HTR-8/SVneo (cell line): ENCODE data around the gene ISG15.
"Not testable (repeated sequence)": the region's sequence is repeated elsewhere in the genome, so short reads cannot be mapped to it uniquely, and the experiment has no call there.

Experiments
- DNase-seq: peaks from one replicate; pipeline ENCODE4 v3.0.0; 2011; ENCODE audit warnings: low spot score, mixed read lengths; ENCODE audit not compliant: insufficient read length
- FAIRE-seq: peaks from 2 replicates; lab custom pipeline; 2011; peaks lifted over from hg19 to GRCh38; lab: Jason Lieb, UNC

The ISG15 gene

DNA sequence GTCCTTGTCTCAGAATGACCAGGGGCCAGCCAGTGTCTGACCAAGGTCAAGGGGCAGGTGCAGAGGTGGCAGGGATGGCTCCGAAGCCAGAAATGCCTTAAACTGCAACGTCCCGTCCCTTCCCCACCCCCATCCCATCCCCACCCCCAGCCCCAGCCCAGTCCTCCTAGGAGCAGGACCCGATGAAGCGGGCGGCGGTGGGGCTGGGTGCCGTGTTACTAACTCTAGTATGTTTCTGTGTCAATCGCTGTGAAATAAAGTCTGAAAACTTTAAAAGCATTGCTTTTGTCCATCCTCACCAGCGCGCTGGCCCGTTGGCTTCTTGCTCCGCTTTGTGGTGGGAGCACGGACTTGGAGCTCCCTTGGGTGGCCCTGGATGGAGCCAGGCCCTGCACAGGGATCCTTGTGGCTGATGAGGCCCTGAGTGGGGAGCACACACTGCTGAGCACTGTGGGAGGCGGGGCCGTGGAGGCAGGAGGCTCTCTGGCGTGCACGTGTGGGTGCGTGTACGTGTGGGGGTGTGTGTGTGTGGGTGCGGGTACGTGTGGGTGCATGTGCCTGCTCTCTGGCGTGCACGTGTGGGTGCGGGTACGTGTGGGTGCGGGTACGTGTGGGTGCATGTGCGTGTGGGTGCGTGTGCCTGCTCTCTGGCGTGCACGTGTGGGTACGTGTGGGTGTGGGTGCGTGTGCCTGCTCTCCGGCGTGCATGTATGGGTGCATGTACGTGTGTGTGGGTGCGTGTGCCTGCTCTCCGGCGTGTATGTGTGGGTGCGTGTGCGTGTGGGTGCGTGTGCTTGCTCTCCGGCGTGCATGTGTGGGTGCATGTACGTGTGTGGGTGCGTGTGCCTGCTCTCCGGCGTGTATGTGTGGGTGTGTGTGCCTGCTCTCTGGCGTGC is 42.8 kb downstream of the ISG15 start:
- DNase-seq (no peak), FAIRE-seq (peak; percentile 42)

DNA sequence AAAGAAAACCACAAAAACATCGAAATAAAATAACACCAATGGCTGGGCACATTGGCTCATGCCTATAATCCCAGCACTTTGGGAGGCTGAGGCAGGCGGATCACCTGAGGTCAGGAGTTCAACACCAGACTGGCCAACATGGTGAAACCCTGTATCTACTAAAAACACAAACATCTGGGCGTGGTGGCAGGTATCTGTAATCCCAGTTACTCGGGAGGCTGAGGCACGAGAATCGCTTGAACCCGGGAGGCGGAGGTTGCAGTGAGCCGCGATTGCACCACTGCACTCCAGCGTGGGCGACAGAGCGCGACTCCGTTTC is 44.4 kb downstream of the ISG15 start:
- not testable (repeated sequence) for FAIRE-seq, DNase-seq

DNA sequence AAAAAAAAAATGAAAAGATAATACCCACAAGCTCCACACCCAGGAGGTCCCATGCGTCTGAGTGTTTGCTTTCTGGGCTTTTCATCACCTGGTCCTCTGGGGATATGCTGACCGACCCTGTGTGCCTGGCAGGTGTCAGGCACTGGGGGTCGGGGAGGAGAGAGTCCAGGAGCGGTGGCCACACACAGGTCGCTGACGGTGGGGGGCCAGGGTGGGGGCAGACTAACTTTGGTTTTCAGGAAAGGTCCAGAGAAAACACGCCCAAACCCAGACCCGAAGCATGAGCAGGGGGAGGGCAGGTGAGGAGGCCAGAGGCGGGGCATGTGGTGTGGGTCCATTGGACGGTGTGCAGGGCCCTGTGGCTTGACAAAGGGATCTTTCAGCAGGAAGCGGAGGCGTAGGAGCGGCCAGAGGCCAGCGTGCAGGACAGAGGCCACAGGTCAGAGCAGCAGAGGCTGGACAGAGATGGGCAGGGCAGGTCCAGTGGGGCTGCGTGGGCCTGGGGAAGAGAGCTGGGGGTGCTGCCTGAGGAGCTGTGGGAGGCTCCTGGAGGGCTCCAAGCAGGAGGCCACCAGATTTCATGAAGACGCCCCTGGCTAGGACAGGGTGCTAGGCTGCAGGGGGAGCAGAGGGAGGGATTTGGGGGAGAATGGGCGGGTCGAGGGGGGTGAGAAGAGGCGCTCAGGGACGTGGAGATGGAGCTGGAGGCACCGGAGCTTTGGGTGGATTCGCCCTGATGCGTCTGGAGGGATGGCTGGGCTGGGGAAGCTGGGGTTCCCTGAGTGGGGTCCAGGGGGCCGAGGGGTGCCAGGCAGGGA is 45.0 kb downstream of the ISG15 start:
- FAIRE-seq = no peak
- no peak for DNase-seq

DNA sequence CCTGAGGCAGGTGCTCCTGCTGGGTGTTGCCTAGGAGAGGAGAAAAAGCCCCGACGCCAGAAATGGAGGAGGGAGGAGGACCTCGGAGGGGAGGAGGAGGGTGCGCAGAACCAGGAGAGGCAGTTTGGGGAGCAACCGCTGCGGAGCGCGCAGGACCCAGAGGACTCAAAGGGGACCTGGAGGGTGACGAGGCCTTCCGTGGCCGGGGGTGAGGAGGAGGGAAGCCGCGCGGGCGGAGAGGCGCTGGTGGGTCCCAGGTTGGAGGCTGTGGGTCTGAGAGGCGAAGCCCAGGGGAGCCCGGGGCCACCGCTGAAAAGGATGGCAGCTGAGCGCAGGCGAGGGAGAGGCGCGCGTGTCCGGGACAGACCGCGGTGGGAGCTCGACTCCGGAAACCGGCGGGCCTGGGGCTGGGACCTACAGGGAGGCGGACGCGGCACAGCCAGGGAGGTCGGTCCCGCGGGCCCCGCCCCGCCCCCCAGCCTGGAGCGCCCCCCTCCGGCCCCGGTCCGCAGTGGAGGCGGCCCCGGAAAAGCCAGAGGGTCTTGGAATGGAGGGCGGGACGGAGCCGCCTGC is 45.7 kb downstream of the ISG15 start:
- DNase-seq (peak; percentile 48), FAIRE-seq (no peak)

DNA sequence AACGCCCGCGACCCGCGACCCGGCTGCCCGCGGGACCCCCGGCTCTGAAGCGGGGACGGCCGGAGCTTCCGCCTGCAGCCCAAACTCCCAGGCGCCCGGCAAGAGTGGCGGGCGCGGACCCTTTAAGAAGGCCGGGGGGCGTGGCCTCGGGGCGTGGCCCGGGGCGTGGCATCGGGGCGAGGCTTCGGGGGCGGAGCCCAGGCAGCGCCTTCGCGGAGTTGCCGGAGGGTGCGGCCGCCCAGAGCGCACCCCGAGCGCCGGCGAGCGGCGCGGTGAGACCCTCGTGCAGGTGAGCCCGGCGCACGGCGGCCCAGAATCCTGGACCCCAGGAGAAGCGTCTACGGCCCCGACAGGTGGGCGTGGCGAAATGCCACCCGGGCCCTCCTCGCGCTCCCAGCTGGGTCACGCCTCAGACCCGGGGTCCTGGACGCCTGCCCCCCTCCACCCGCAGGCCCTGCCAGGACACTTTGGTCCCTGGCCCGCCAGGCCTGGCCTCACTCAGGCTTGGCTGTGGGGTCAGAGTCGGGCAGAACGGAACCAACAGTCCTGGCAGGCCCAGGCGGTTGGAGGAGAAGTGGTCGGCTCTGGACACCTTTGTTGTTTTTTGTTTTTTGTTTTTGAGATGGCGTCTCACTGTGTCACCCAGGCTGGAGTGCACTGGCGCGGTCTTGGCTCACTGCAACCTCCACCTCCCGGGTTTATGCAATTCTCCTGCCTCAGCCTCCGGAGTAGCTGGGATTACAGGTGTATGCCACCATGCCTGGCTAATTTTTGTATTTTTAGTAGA is 46.4 kb downstream of the ISG15 start:
- DNase-seq (peak; percentile 83), FAIRE-seq (no peak)

DNA sequence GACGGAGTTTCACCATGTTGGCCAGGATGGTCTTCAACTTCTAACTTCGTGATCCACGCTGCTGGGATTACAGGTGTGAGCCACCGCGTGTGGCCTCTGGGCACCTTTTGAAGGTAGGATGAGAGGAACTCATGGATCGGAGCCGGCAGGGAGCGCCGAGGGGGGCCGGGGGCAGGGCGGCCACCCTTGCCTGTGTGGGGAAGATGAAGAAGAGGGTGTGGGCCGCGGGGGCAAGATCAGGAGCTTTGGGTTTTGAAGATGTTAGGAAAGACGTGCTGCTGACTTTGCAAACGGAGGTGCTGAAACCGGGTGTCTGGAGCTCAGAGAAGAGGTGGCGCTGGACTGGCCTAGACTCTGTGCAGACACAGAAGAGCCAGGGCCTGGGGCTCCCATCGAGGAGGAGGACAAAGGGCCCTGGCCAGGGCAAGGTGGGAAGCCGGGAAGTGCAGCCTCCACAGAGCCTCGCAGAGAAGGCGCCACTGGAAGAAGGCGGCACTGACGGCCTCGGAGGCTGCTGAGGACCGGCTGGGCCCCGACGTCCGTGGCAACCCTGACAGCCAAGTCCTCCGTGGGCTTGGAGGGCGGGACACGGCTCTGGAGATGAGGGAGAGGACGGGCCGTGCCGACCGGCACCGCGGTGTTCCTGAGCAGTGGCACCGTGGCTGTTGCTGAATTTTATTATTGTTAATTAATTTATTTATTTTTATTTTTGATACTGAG is 47.1 kb downstream of the ISG15 start:
- FAIRE-seq = no peak
- no peak for DNase-seq

DNA sequence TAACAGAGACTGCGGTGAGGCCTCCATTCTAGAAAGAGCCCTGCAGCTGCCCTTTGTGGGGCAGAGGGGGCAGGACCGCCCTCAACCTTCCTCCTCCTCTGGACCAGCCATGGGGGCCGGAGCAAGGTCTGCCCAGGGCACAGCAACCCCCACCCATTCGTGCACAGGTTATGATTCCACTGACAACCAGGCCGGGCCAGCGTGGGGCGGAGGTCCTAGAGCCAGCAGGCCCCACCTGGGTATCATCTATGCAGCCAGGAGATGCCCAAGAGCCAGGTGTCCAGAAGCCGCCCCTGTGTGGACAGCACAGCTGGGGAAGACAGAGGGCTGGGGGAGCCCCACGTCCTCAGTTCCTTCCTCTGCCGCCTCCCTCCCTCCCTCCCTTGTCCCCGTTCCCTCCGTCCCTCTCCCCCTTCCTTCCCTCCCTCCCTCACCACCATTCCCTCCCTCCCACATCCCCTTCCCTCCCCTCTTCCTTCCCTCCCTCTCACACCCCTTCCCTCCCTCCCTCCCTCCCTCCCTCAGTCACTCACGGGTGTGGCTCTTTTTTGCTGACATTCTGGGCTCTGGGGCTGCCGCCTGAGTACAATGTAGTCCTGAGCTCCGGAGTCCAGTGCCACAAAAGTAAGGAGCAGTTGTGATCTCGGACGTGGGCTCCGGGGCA is 48.5 kb downstream of the ISG15 start:
- FAIRE-seq (no peak), DNase-seq (no peak)

DNA sequence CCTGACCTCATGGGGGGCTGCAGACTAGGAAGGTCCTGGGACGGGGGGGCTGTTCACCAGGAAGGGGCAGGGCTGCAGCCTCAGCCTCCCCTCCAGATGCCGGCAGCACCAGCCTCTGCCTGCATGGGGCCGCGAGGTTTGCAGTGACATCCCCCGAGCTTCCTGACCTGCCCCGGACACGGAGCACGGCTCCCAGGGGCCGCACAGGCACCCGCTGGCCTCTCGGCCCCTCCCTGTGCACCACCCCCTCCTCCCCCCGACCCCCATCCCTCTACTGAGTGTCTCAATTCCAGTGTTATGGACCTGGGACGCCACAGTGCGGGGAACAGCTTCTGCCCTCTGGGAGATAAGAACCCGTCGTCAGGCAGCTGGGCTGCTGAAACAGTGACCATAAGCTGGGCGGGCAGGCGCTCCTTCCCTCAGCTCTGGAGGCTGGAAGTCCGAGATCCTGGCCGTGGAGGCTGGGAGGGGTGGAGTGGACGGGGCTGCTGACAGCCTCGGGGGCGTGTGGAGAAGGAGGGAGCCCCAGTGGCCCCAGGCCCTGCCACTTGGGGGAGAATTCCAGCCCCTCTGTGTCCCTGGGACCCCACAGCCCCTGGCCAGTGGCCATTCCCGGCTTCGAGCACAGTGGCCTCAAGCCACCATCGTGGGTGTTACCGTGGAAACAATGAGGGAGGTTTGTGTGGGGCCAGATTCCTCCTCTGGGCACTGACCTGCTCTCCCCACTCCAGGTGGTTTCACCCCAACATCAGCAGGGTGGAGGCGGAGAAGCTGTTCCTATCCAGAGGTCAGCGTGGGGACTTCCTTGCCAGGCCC is 49.3 kb downstream of the ISG15 start:
- FAIRE-seq (no peak), DNase-seq (no peak)

DNA sequence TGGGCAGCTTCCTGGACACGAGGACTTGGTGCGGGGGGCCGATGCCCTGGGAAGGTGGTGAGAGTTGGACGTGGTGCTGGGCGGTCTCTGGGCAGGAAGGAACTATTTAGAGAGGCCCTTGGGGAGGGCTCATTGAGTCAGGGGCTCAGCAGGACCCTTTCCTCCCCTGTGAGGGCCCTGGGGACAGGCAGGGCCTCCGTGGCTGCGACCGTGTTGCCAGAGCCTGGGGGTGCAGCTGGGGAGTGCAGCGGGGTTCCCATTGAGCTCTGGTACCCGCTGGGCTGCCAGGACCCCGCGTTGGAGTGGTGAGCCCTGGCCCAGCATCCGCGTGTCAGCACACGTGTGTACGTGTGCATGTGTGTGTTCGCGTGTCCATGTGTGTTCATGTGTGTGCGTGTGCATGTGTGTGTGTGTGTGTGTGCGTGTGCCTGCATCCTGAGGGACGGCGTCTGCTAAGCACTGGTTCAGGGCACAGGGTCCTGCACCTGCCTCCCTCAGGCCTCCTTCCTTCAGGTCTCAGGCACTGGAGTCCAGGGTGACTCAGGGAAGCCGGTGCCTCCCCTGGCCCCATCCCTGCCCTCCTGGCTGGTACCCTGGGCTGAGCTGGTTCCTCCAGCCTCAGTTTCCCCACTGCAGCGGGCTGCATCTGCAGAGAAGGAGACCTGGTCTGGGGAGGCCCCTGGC is 50.1 kb downstream of the ISG15 start:
- FAIRE-seq (peak; percentile 92), DNase-seq (no peak)
